HepG2 (cell line): Measurements from ENCODE around the gene CCDC150. TPM values are rescaled to one million over a fixed set of nuclear protein-coding genes. Genes with fewer than 3 reads are reported as not detected.

ENCODE experiments used
- ARNT ChIP-seq: fragments of 450-650 bp; IDR thresholded peaks from 2 replicates; pipeline ENCODE4 v1.6.1; 2017
- ATF7 ChIP-seq, 2 experiments: fragments of 450-650 bp in 1 of 2; sonication (generic) in 1 of 2; formaldehyde crosslinking in 1 of 2; IDR thresholded peaks; 2 replicates each; pipeline versions ENCODE4 v1.4.0 to v1.6.1; 2016 to 2020; ENCODE audit warnings: antibody characterized with exemption in 1 of 2, mild to moderate bottlenecking in 1 of 2, missing genetic modification reagents in 1 of 2
- JARID2 ChIP-seq: sonication (generic); formaldehyde crosslinking; IDR thresholded peaks from 2 replicates; pipeline ENCODE4 v1.8.1; 2023; ENCODE audit warnings: missing genetic modification reagents, inconsistent platforms; ENCODE audit not compliant: insufficient replicate concordance
- KLF11 ChIP-seq: IDR thresholded peaks from 2 replicates; pipeline ENCODE4 v1.6.1; 2016; ENCODE audit warnings: missing compliant biosample characterization
- MAZ ChIP-seq, 2 experiments: sonication (generic) in 1 of 2; formaldehyde crosslinking in 1 of 2; IDR thresholded peaks; 2 replicates each; pipeline versions ENCODE4 v1.5.0 to v1.6.1; 2012 to 2020; ENCODE audit warnings: low read depth in 2 of 2, mild to moderate bottlenecking in 2 of 2, borderline replicate concordance in 1 of 2, improper control_type of control experiment in 1 of 2, low read length in 1 of 2, missing genetic modification reagents in 1 of 2, moderate library complexity in 1 of 2
- POLR2AphosphoS5 ChIP-seq: IDR thresholded peaks from 2 replicates; pipeline ENCODE4 v1.6.1; 2012; ENCODE audit warnings: low read depth, low read length
- TAF1 ChIP-seq: sonication (generic); formaldehyde crosslinking; IDR thresholded peaks from 2 replicates; pipeline ENCODE4 v1.4.0; 2020; ENCODE audit warnings: missing genetic modification reagents
- XRCC5 ChIP-seq: fragments of 200-400 bp; formaldehyde crosslinking; optimal IDR thresholded peaks from 2 replicates; pipeline ENCODE3; 2017; ENCODE audit warnings: mild to moderate bottlenecking, low read length
- ZFP37 ChIP-seq: sonication (generic); formaldehyde crosslinking; IDR thresholded peaks from 2 replicates; pipeline ENCODE4 v1.4.0; 2020; ENCODE audit warnings: missing genetic modification reagents, borderline replicate concordance
- ZMYM4 ChIP-seq: sonication (generic); formaldehyde crosslinking; IDR thresholded peaks from 2 replicates; pipeline ENCODE4 v1.8.1; 2023; ENCODE audit warnings: mild to moderate bottlenecking, missing genetic modification reagents
- ZNF326 ChIP-seq: sonication (generic); formaldehyde crosslinking; IDR thresholded peaks from 2 replicates; pipeline ENCODE4 v1.4.0; 2020; ENCODE audit warnings: missing genetic modification reagents, borderline replicate concordance
- ZNF333 ChIP-seq: sonication (generic); formaldehyde crosslinking; IDR thresholded peaks from 2 replicates; pipeline ENCODE4 v1.4.0; 2020; ENCODE audit warnings: mild to moderate bottlenecking, missing genetic modification reagents, borderline replicate concordance
- ZNF33B ChIP-seq: sonication (generic); formaldehyde crosslinking; IDR thresholded peaks from 2 replicates; pipeline ENCODE4 v1.5.1; 2020; ENCODE audit warnings: mild to moderate bottlenecking, missing genetic modification reagents
- ZNF446 ChIP-seq: sonication (generic); formaldehyde crosslinking; IDR thresholded peaks from 2 replicates; pipeline ENCODE4 v1.5.0; 2020; ENCODE audit warnings: mild to moderate bottlenecking, missing genetic modification reagents
- ZSCAN9 ChIP-seq: IDR thresholded peaks from 2 replicates; pipeline ENCODE4 v1.6.1; 2016; ENCODE audit warnings: borderline replicate concordance
- polyA plus RNA-seq, 8 experiments: library from polyadenylated mRNA; depleted of rRNA in 3 of 8; stranded (reverse) in 7 of 8; unstranded in 1 of 8; fragments of >200 nt; fragmentation: Illumina TruSeq in 4 of 8; extraction: Trizol in 4 of 8; gene quantifications; 2 replicates each; pipeline versions ENCODE4 v1.2.1 to v1.2.3, GENCODE V29; 2011 to 2016; ENCODE audit warnings: low read depth in 4 of 8, missing spikeins in 1 of 8, mixed read lengths in 1 of 8; ENCODE audit not compliant: insufficient read depth in 1 of 8
- total RNA-seq, 5 experiments: library from RNA; depleted of rRNA; stranded (reverse); fragments of >200 nt; fragmentation: Illumina TruSeq; extraction: Trizol; gene quantifications; 2 replicates each; pipeline ENCODE4 v1.2.3, GENCODE V29; 2016; ENCODE audit warnings: low read depth in 1 of 5
- TF ChIP-seq, protein P1 (sequence below): sonication (generic); formaldehyde crosslinking; IDR thresholded peaks from 2 replicates; pipeline ENCODE4 v1.4.0; 2020; ENCODE audit warnings: missing genetic modification reagents
- TF ChIP-seq, protein P2 (sequence below): sonication (generic); formaldehyde crosslinking; IDR thresholded peaks from 2 replicates; pipeline ENCODE4 v1.8.1; 2022; ENCODE audit warnings: low read depth, mild to moderate bottlenecking, missing genetic modification reagents
- TF ChIP-seq, protein P3 (sequence below): sonication (generic); formaldehyde crosslinking; IDR thresholded peaks from 2 replicates; pipeline ENCODE4 v1.5.1; 2020; ENCODE audit warnings: mild to moderate bottlenecking, missing genetic modification reagents

The CCDC150 gene
- total and polyA plus RNA-seq, 2 of the 13 experiments (the other 11 are each of a cell fraction or from before 2014, with no cell fraction given) = 14.9 to 32.6 TPM

DNA sequence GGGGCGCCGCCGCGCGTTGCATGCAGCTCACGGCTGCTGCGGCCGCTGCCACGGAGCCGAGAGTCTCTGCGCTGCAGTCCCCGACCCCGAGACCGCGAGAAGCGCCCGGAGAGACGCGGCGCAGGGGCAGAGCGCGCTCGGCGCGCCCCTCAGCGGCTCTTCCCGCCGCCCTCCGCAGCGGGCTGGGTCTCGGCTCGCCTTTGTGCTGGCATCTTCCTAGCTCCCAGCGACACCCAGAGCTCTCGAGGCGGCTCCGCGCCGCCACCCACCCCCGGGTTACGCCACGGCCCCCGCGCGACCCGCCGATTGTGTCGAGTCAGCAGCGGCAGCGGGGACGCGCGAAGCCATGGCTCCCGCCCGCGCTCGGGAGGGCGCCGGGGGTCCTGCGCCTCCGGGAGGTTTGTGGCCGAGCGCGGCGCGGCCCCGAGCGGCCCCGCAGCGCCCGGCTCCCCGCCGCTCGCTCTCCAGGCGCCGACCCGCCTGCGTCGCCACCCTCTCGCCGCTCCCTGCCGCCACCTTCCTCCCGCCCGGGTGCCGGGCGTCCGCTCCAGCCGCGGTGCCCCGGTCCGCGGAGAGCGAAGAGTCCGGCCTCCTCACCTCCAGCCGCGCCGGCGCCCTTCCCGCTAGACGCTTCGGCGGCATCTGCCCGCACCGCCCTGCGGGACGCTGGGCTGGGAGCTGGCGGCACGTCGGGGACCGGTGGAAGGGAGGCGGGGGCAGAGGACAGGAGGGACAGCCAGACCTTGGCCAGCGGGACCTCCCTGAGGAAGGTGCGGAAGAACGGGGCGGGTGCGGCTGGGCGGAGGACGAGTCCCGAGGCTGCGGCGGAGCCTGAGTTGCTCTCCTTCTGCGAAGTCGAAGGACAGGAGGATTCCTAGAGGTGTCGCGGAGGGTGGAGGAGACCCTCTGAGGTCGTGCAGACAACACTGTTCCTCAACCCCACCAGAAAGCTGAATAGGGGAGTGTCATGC, 46.3 kb upstream of the CCDC150 start, which contains the start of gene HECW2 (continued):
- TF ChIP-seq ATF7 (IDR thresholded peaks at IDR 0.05) (no peak), ATF7 (CRISPR knock-in tag; IDR thresholded peaks at IDR 0.05) (0 out of 2 replicates have a peak, but pooled peaks have one; percentile 55), XRCC5 (no peak), ZSCAN9 (no peak), ZNF446 (CRISPR knock-in tag) (no peak), ARNT (no peak), ZFP37 (CRISPR knock-in tag) (no peak), ZNF326 (CRISPR knock-in tag) (no peak), JARID2 (CRISPR knock-in tag) (no peak), TAF1 (CRISPR knock-in tag) (no peak), ZNF33B (0 out of 2 replicates have a peak, but pooled peaks have one; percentile 57), ZMYM4 (0 out of 2 replicates have a peak, but pooled peaks have one; percentile 12), MAZ (IDR thresholded peaks at IDR 0.05; ENCODE audit: borderline replicate concordance, low read depth, low read length) (no peak), MAZ (CRISPR knock-in tag; IDR thresholded peaks at IDR 0.05; ENCODE audit: low read depth) (peak; percentile 57; the same call in 1 of the 2 replicates), POLR2AphosphoS5 (no peak), KLF11 (no peak), ZNF333 (0 out of 2 replicates have a peak, but pooled peaks have one; percentile 53)
- TF ChIP-seq, protein P1, sequence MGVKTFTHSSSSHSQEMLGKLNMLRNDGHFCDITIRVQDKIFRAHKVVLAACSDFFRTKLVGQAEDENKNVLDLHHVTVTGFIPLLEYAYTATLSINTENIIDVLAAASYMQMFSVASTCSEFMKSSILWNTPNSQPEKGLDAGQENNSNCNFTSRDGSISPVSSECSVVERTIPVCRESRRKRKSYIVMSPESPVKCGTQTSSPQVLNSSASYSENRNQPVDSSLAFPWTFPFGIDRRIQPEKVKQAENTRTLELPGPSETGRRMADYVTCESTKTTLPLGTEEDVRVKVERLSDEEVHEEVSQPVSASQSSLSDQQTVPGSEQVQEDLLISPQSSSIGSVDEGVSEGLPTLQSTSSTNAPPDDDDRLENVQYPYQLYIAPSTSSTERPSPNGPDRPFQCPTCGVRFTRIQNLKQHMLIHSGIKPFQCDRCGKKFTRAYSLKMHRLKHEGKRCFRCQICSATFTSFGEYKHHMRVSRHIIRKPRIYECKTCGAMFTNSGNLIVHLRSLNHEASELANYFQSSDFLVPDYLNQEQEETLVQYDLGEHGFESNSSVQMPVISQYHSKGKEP = no peak
- TF ChIP-seq, protein P2, sequence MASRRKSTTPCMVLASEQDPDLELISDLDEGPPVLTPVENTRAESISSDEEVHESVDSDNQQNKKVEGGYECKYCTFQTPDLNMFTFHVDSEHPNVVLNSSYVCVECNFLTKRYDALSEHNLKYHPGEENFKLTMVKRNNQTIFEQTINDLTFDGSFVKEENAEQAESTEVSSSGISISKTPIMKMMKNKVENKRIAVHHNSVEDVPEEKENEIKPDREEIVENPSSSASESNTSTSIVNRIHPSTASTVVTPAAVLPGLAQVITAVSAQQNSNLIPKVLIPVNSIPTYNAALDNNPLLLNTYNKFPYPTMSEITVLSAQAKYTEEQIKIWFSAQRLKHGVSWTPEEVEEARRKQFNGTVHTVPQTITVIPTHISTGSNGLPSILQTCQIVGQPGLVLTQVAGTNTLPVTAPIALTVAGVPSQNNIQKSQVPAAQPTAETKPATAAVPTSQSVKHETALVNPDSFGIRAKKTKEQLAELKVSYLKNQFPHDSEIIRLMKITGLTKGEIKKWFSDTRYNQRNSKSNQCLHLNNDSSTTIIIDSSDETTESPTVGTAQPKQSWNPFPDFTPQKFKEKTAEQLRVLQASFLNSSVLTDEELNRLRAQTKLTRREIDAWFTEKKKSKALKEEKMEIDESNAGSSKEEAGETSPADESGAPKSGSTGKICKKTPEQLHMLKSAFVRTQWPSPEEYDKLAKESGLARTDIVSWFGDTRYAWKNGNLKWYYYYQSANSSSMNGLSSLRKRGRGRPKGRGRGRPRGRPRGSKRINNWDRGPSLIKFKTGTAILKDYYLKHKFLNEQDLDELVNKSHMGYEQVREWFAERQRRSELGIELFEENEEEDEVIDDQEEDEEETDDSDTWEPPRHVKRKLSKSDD = no peak
- TF ChIP-seq, protein P3, sequence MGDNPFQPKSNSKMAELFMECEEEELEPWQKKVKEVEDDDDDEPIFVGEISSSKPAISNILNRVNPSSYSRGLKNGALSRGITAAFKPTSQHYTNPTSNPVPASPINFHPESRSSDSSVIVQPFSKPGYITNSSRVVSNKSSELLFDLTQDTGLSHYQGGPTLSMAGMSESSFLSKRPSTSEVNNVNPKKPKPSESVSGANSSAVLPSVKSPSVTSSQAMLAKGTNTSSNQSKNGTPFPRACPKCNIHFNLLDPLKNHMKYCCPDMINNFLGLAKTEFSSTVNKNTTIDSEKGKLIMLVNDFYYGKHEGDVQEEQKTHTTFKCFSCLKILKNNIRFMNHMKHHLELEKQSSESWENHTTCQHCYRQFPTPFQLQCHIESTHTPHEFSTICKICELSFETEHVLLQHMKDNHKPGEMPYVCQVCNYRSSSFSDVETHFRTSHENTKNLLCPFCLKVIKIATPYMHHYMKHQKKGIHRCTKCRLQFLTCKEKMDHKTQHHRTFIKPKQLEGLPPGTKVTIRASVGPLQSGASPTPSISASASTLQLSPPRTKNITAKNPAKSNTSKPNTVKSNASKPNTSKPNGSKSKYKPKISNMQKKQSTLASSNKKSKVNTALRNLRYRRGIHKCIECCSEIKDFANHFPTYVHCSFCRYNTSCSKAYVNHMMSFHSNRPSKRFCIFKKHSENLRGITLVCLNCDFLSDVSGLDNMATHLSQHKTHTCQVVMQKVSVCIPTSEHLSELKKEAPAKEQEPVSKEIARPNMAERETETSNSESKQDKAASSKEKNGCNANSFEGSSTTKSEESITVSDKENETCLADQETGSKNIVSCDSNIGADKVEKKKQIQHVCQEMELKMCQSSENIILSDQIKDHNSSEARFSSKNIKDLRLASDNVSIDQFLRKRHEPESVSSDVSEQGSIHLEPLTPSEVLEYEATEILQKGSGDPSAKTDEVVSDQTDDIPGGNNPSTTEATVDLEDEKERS (CRISPR knock-in tag) = no peak
